ENCODE results near the gene IP6K3.

The IP6K3 gene

GRCh38 chr6:33779290-33779689 lies 32.6 kb upstream of the IP6K3 start:
- no peak for DNase-seq
- intact Hi-C loops (cut with DNase I), result no loop called here

GRCh38 chr6:33778444-33779121 lies 31.9 kb upstream of the IP6K3 start:
- intact Hi-C loops (cut with DNase I), result no loop called here
- DNase-seq, result no peak

GRCh38 chr6:33777398-33778388 lies 31.0 kb upstream of the IP6K3 start:
- no peak for DNase-seq
- intact Hi-C loops (cut with DNase I), result no loop called here

GRCh38 chr6:33776764-33777163 lies 30.1 kb upstream of the IP6K3 start:
- intact Hi-C loops (cut with DNase I), result no loop called here
- no peak for DNase-seq

- intact Hi-C loops (cut with DNase I), result no loop called here
These were observed 29.5 kb upstream of the IP6K3 start for GRCh38 chr6:33776186-33776585.

GRCh38 chr6:33774774-33775173 lies 28.1 kb upstream of the IP6K3 start:
- DNase-seq, result no peak
- intact Hi-C loops (cut with DNase I), result no loop called here

More at GRCh38 chr6:33776186-33776585, 29.5 kb upstream of the IP6K3 start:
- DNase-seq, result no peak

- no peak for DNase-seq
- intact Hi-C loops (cut with DNase I), result no loop called here
These were observed 26.3 kb upstream of the IP6K3 start for GRCh38 chr6:33772902-33773472.

- no peak for DNase-seq
- intact Hi-C loops (cut with DNase I), result no loop called here
These were observed 25.6 kb upstream of the IP6K3 start for GRCh38 chr6:33772082-33772830.

GRCh38 chr6:33771146-33772081 lies 24.7 kb upstream of the IP6K3 start:
- intact Hi-C loops (cut with DNase I), result loop anchor here (2.0 kb wide), 1 partner anchor 383 kb away; no protein-coding TSS in a partner anchor
- DNase-seq, result peak; percentile 41 to 96 (median 63)

GRCh38 chr6:33770833-33771145 lies 24.1 kb upstream of the IP6K3 start:
- intact Hi-C loops (cut with DNase I), result loop anchor here (2.0 kb wide), 1 partner anchor 384 kb away; no protein-coding TSS in a partner anchor
- no peak for DNase-seq

- intact Hi-C loops (cut with DNase I), result loop anchor here (2.0 kb wide), 1 partner anchor 385 kb away; no protein-coding TSS in a partner anchor
- DNase-seq, result no peak
These were observed 23.6 kb upstream of the IP6K3 start for GRCh38 chr6:33770124-33770832.

- peak in 1 of 10 donors; percentile 39 for DNase-seq
- intact Hi-C loops (cut with DNase I), result loop anchor here (2.0 to 10.0 kb wide), 2 partner anchors 185 to 257 kb away; partner anchors contain the start of gene BAK1
These were observed 22.6 kb upstream of the IP6K3 start for GRCh38 chr6:33769248-33769821.

GRCh38 chr6:33768644-33769120 lies 22.0 kb upstream of the IP6K3 start:
- intact Hi-C loops (cut with DNase I), result loop anchor here (2.0 to 10.0 kb wide), 2 partner anchors 184 to 258 kb away; partner anchors contain the start of gene BAK1
- peak; percentile 61 to 96 (median 84) for DNase-seq

GRCh38 chr6:33766921-33767907 lies 20.5 kb upstream of the IP6K3 start:
- peak in 1 of 10 donors; percentile 48 for DNase-seq
- intact Hi-C loops (cut with DNase I), result loop anchor here (10.0 kb wide), 1 partner anchor 182 kb away; the partner anchor contains the start of gene BAK1

- intact Hi-C loops (cut with DNase I), result loop anchor here (10.0 kb wide), 1 partner anchor 181 kb away; the partner anchor contains the start of gene BAK1
- peak in 2 of 10 donors; percentile 58 to 77 for DNase-seq
These were observed 18.7 kb upstream of the IP6K3 start for GRCh38 chr6:33765368-33765767.

GRCh38 chr6:33764036-33764435 lies 17.3 kb upstream of the IP6K3 start:
- intact Hi-C loops (cut with DNase I), result loop anchor here (5.0 to 10.0 kb wide), 2 partner anchors 52 to 179 kb away; partner anchors contain the start of genes BAK1 and UQCC2
- peak in 1 of 10 donors; percentile 63 for DNase-seq

Measured in posterior cingulate gyrus (tissue), 11 donors.